ENCODE measurements around the gene ROCK2. TPM values are rescaled to one million over a fixed set of nuclear protein-coding genes. Genes with fewer than 3 reads are reported as not detected.
"Not testable (repeated sequence)": the region's sequence is repeated elsewhere in the genome, so short reads cannot be mapped to it uniquely, and the experiment has no call there.

ROCK2 gene
- total RNA-seq, 4 donors from 2014 or later: 90.0 to 119 (median 101) TPM

GRCh38 chr2:11236335-11236734 lies 108.1 kb downstream of the ROCK2 start:
- WGBS: 72% methylated on average over 3 of the region's 3 CpGs
- intact Hi-C loops (cut with DNase I): loop anchor here (5.0 kb wide), 1 partner anchor 106 kb away; the partner anchor contains the start of gene ROCK2
- DNase-seq (ENCODE audit: extremely low spot score): no peak
- Histone ChIP-seq H3K9me3 (no peaks in the 10 kb centered on the region), H3K4me1 (peaks cover 11 to 17% (median 13%) of the 10 kb centered on the region in 4 donors), H3K36me3 (peaks cover 0 to 4% (median 0%) of the 10 kb centered on the region in 4 donors), H3K27me3 (no peaks in the 10 kb centered on the region), H3K4me3 (no peak overlapping the region), H3K27ac (replicated peaks in 1 of 4) (no peak overlapping the region)
- TF ChIP-seq POLR2A (IDR thresholded peaks at IDR 0.05; ENCODE audit: low read depth): no peak
- no peak for TF ChIP-seq CTCF (IDR thresholded peaks at IDR 0.05)
- TF ChIP-seq EP300 (IDR thresholded peaks at IDR 0.05): no peak
- no peak for TF ChIP-seq POLR2AphosphoS5 (IDR thresholded peaks at IDR 0.05)

GRCh38 chr2:11235583-11235982 lies 108.9 kb downstream of the ROCK2 start:
- intact Hi-C loops (cut with DNase I): loop anchor here (2.0 to 5.0 kb wide), 3 partner anchors 107 to 211 kb away; partner anchors contain the start of gene ROCK2
- H3K27me3 ChIP-seq: no peaks in the 10 kb centered on the region
- no peak for DNase-seq (ENCODE audit: extremely low spot score)
- TF ChIP-seq POLR2AphosphoS5 (IDR thresholded peaks at IDR 0.05): no peak
- no peak for TF ChIP-seq EP300 (IDR thresholded peaks at IDR 0.05)
- TF ChIP-seq CTCF (IDR thresholded peaks at IDR 0.05): no peak
- no peak for TF ChIP-seq POLR2A (IDR thresholded peaks at IDR 0.05; ENCODE audit: low read depth)
- H3K27ac ChIP-seq (replicated peaks in 1 of 4): no peak overlapping the region
- peaks cover 0 to 4% (median 0%) of the 10 kb centered on the region in 4 donors for H3K36me3 ChIP-seq
- no peaks in the 10 kb centered on the region for H3K9me3 ChIP-seq
- 28% methylated on average over 2 of the region's 2 CpGs for WGBS
- H3K4me3 ChIP-seq: no peak overlapping the region
- peaks cover 11 to 17% (median 13%) of the 10 kb centered on the region in 4 donors for H3K4me1 ChIP-seq

- 66% methylated on average over 1 of the region's 1 CpG for WGBS
- peaks cover 11 to 17% (median 13%) of the 10 kb centered on the region in 4 donors for H3K4me1 ChIP-seq
- intact Hi-C loops (cut with DNase I): loop anchor here (2.0 kb wide), 2 partner anchors 178 to 212 kb away; no protein-coding TSS in a partner anchor
- H3K36me3 ChIP-seq: peaks cover 0 to 4% (median 0%) of the 10 kb centered on the region in 4 donors
- H3K9me3 ChIP-seq: no peaks in the 10 kb centered on the region
- H3K27me3 ChIP-seq: no peaks in the 10 kb centered on the region
- no peak overlapping the region for H3K27ac ChIP-seq (replicated peaks in 1 of 4)
- no peak overlapping the region for H3K4me3 ChIP-seq
- DNase-seq (ENCODE audit: extremely low spot score): no peak
- TF ChIP-seq EP300 (IDR thresholded peaks at IDR 0.05) (no peak), CTCF (IDR thresholded peaks at IDR 0.05) (peak; percentile 52 to 59 (median 54))
Measured at GRCh38 chr2:11234309-11234708, 110.1 kb downstream of the ROCK2 start.

GRCh38 chr2:11231193-11231592 lies 113.2 kb downstream of the ROCK2 start:
- H3K36me3 ChIP-seq; H3K9me3 ChIP-seq; H3K27me3 ChIP-seq; intact Hi-C loops (cut with DNase I); DNase-seq (ENCODE audit: extremely low spot score); H3K4me3 ChIP-seq; H3K27ac ChIP-seq (replicated peaks in 1 of 4): not testable (repeated sequence)
- 87% methylated on average over 11 of the region's 11 CpGs for WGBS
- peaks cover 9 to 20% (median 11%) of the 10 kb centered on the region in 4 donors for H3K4me1 ChIP-seq

- Histone ChIP-seq H3K27ac (replicated peaks in 1 of 4) (no peak overlapping the region), H3K27me3 (no peaks in the 10 kb centered on the region), H3K36me3 (peaks cover 0 to 9% (median 3%) of the 10 kb centered on the region in 4 donors), H3K9me3 (no peaks in the 10 kb centered on the region), H3K4me3 (no peak overlapping the region), H3K4me1 (peaks cover 0 to 3% (median 0%) of the 10 kb centered on the region in 4 donors)
- DNase-seq (ENCODE audit: extremely low spot score): no peak
- 70% methylated on average over 1 of the region's 1 CpG for WGBS
- TF ChIP-seq POLR2AphosphoS5 (IDR thresholded peaks at IDR 0.05): no peak
- TF ChIP-seq EP300 (IDR thresholded peaks at IDR 0.05): no peak
- TF ChIP-seq POLR2A (IDR thresholded peaks at IDR 0.05; ENCODE audit: low read depth): no peak
- no peak for TF ChIP-seq CTCF (IDR thresholded peaks at IDR 0.05)
- intact Hi-C loops (cut with DNase I): no loop called here
Measured at GRCh38 chr2:11228692-11229091, 115.7 kb downstream of the ROCK2 start.
